Measurements from ENCODE around the gene SRSF3.

The SRSF3 gene

DNA sequence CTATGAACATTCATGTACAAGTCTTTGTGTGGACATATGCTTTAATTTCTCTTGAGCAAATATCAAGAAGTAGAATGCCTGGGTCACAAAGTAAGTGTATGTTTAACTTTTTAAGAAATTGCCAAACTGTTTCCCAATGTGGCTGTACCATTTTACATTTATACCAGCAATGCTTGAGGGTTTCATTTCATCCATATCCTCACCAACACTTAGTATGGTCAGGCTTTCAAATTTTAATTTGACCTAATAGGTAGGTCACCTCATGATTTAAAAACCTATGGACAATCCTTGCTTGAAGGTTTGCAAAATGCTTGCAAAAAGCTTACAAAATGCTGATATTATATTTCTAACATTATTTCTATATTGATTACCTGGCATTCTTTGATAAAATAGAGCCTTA lies 19.5 kb upstream of the SRSF3 start:
- TF ChIP-seq, protein P1, sequence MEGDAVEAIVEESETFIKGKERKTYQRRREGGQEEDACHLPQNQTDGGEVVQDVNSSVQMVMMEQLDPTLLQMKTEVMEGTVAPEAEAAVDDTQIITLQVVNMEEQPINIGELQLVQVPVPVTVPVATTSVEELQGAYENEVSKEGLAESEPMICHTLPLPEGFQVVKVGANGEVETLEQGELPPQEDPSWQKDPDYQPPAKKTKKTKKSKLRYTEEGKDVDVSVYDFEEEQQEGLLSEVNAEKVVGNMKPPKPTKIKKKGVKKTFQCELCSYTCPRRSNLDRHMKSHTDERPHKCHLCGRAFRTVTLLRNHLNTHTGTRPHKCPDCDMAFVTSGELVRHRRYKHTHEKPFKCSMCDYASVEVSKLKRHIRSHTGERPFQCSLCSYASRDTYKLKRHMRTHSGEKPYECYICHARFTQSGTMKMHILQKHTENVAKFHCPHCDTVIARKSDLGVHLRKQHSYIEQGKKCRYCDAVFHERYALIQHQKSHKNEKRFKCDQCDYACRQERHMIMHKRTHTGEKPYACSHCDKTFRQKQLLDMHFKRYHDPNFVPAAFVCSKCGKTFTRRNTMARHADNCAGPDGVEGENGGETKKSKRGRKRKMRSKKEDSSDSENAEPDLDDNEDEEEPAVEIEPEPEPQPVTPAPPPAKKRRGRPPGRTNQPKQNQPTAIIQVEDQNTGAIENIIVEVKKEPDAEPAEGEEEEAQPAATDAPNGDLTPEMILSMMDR (IDR thresholded peaks at IDR 0.05; ENCODE audit: low read length, missing control alignments), result no peak
- no peak for DNase-seq (ENCODE audit: low read depth)
- no peak overlapping the region for H3K4me3 ChIP-seq (replicated peaks; ENCODE audit: low read depth, low read length)

DNA sequence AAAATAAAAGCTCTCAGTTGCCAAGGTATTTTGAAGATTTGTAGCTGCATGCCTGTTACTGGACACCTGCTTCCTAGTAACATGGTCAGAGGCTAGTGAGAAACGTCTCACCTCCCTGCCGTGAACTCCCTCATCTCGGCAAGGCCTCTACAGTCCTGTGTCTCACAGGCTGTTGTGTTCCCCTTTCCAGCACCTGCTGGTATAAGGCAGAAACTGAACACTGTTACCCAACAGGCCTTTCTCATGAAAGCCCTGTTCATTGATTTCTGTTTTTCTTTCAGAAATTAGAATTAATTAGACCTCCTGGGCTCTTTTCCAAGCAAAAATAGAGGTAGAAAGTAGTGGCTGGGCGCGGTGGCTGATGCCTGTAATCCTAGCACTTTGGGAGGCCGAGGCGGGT lies 17.6 kb upstream of the SRSF3 start:
- TF ChIP-seq, protein P1 (IDR thresholded peaks at IDR 0.05; ENCODE audit: low read length, missing control alignments), result no peak
- DNase-seq (ENCODE audit: low read depth), result no peak
- H3K4me3 ChIP-seq (replicated peaks; ENCODE audit: low read depth, low read length), result no peak overlapping the region

GRCh38 chr6:36577301-36577700 lies 16.9 kb upstream of the SRSF3 start:
- peak; percentile 58 for DNase-seq (ENCODE audit: low read depth)
- H3K4me3 ChIP-seq (replicated peaks; ENCODE audit: low read depth, low read length), result no peak overlapping the region
- TF ChIP-seq, protein P1 (IDR thresholded peaks at IDR 0.05; ENCODE audit: low read length, missing control alignments), result no peak

DNA sequence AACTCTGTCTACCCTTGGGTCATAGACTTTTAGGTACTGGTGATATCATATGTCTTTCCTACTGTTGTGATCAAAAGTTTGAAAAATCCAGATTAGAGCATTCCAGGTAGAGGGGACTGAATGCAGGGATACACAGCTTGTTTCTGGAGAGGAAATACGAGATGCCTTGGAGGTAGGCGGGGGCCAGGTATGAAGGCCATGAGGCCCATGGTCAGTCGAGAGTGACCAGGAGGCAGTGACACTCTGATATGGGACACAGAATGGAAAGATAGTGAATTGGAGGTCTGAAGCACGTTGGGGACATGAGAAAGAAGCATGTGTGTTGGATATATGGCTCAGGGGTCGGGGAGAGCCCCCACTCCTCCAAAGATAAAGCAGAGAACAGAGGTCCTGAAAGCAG lies 16.1 kb upstream of the SRSF3 start:
- no peak for DNase-seq (ENCODE audit: low read depth)
- H3K4me3 ChIP-seq (replicated peaks; ENCODE audit: low read depth, low read length), result no peak overlapping the region
- TF ChIP-seq, protein P1 (IDR thresholded peaks at IDR 0.05; ENCODE audit: low read length, missing control alignments), result no peak

DNA sequence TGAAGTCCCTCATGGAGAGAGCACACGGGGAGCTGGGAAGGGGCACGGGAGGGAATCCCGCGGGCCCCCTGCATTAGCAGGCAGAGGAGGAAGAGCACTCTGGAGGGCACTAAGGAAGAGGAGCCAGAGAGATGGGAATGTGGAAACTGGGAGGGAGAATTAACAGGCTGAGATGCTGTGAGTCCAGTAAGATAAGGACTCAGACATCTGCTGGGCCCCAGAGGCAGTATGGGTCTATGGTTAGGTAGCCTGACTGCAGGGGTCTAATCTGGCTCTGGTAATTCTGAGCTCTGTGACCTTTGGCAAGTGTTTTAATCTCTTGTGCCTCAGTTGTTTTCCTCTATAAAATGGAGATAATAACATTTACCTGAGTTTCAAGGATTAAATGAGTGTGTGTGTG lies 15.7 kb upstream of the SRSF3 start:
- TF ChIP-seq, protein P1 (IDR thresholded peaks at IDR 0.05; ENCODE audit: low read length, missing control alignments), result no peak
- no peak overlapping the region for H3K4me3 ChIP-seq (replicated peaks; ENCODE audit: low read depth, low read length)
- DNase-seq (ENCODE audit: low read depth), result no peak

GRCh38 chr6:36580184-36580526 lies 14.0 kb upstream of the SRSF3 start:
- no peak for DNase-seq (ENCODE audit: low read depth)
- TF ChIP-seq, protein P1 (IDR thresholded peaks at IDR 0.05; ENCODE audit: low read length, missing control alignments), result no peak
- no peak overlapping the region for H3K4me3 ChIP-seq (replicated peaks; ENCODE audit: low read depth, low read length)

DNA sequence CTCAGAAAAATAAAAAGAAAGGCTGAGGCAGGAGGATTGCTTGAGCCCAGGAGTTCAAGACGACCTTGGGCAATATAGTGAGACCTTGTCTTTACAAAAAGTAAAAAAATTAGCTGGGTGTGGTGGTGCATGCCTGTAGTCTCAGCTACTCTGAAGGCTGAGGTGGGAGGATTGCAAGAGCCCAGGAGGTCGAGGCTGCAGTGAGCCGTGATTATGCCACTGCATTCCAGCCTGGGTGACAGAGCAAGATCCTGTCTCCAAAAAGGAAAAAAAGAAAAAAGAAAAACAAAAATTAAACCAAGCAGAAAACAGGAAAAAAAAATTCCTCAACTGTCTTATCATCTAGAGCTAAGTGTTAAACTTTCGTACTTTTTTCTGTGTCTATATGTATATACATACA lies 12.4 kb upstream of the SRSF3 start:
- DNase-seq (ENCODE audit: low read depth), result no peak
- H3K4me3 ChIP-seq (replicated peaks; ENCODE audit: low read depth, low read length), result no peak overlapping the region
- TF ChIP-seq, protein P1 (IDR thresholded peaks at IDR 0.05; ENCODE audit: low read length, missing control alignments), result no peak
